ENCODE results near the gene PDILT.
"Not testable (repeated sequence)": the region's sequence is repeated elsewhere in the genome, so short reads cannot be mapped to it uniquely, and the experiment has no call there.

The PDILT gene

GRCh38 chr16:20419093-20419492 is 14.6 kb upstream of the PDILT start:
- ATAC-seq, H3K9me3 Mint-ChIP-seq, H3K27me3 Mint-ChIP-seq, H3K36me3 Mint-ChIP-seq, H3K27ac Mint-ChIP-seq, H3K4me1 Mint-ChIP-seq, H3K4me3 Mint-ChIP-seq: not testable (repeated sequence)

GRCh38 chr16:20415541-20415940 is 11.0 kb upstream of the PDILT start:
- ATAC-seq: no peak
- Mint-ChIP-seq H3K27me3 (peaks cover 9% of the 10 kb centered on the region), H3K4me3 (no peak overlapping the region), H3K27ac (no peak overlapping the region), H3K4me1 (no peaks in the 10 kb centered on the region), H3K36me3 (no peaks in the 10 kb centered on the region), H3K9me3 (no peaks in the 10 kb centered on the region)

- no peaks in the 10 kb centered on the region for H3K36me3 Mint-ChIP-seq
- H3K27ac Mint-ChIP-seq: no peak overlapping the region
- peaks cover 14% of the 10 kb centered on the region for H3K4me1 Mint-ChIP-seq
- peak; percentile 34 for ATAC-seq
- no peaks in the 10 kb centered on the region for H3K9me3 Mint-ChIP-seq
- no peak overlapping the region for H3K4me3 Mint-ChIP-seq
- peaks cover 9% of the 10 kb centered on the region for H3K27me3 Mint-ChIP-seq
Observed at GRCh38 chr16:20411055-20411454, 6.5 kb upstream of the PDILT start.

GRCh38 chr16:20410121-20410723 is 5.7 kb upstream of the PDILT start:
- H3K4me1 Mint-ChIP-seq: peaks cover 14% of the 10 kb centered on the region
- H3K4me3 Mint-ChIP-seq: no peak overlapping the region
- no peaks in the 10 kb centered on the region for H3K9me3 Mint-ChIP-seq
- H3K27me3 Mint-ChIP-seq: peaks cover 9% of the 10 kb centered on the region
- no peaks in the 10 kb centered on the region for H3K36me3 Mint-ChIP-seq
- peak overlapping the region; percentile 92 for H3K27ac Mint-ChIP-seq
- ATAC-seq: peak; percentile 83

- Mint-ChIP-seq H3K9me3 (no peaks in the 10 kb centered on the region), H3K27ac (peak within 1 kb of the TSS; percentile 92), H3K4me3 (peak within 1 kb of the TSS; percentile 47), H3K36me3 (no peaks in the 10 kb centered on the region), H3K4me1 (peaks cover 14% of the 10 kb centered on the region), H3K27me3 (peaks cover 6% of the 10 kb centered on the region)
- peak; percentile 76 for ATAC-seq
Observed at GRCh38 chr16:20409398-20410120, 5.0 kb upstream of the PDILT start, which contains the start of gene ACSM5. ACSM5 (plus strand) TSS chr16:20409534; CDS start chr16:20411485, 1,951 bp downstream.

GRCh38 chr16:20402651-20403050 is 1.9 kb downstream of the PDILT start:
- peaks cover 9% of the 10 kb centered on the region for H3K27me3 Mint-ChIP-seq
- H3K9me3 Mint-ChIP-seq: no peaks in the 10 kb centered on the region
- no peak overlapping the region for H3K27ac Mint-ChIP-seq
- no peaks in the 10 kb centered on the region for H3K36me3 Mint-ChIP-seq
- no peaks in the 10 kb centered on the region for H3K4me1 Mint-ChIP-seq
- no peak overlapping the region for H3K4me3 Mint-ChIP-seq
- ATAC-seq: no peak

GRCh38 chr16:20401475-20402016 is 3.0 kb downstream of the PDILT start:
- H3K36me3 Mint-ChIP-seq: no peaks in the 10 kb centered on the region
- no peak overlapping the region for H3K4me3 Mint-ChIP-seq
- no peaks in the 10 kb centered on the region for H3K4me1 Mint-ChIP-seq
- peaks cover 9% of the 10 kb centered on the region for H3K27me3 Mint-ChIP-seq
- ATAC-seq: no peak
- no peak overlapping the region for H3K27ac Mint-ChIP-seq
- no peaks in the 10 kb centered on the region for H3K9me3 Mint-ChIP-seq

GRCh38 chr16:20401066-20401465 is 3.5 kb downstream of the PDILT start:
- peaks cover 9% of the 10 kb centered on the region for H3K27me3 Mint-ChIP-seq
- H3K27ac Mint-ChIP-seq: no peak overlapping the region
- H3K4me1 Mint-ChIP-seq: no peaks in the 10 kb centered on the region
- no peaks in the 10 kb centered on the region for H3K36me3 Mint-ChIP-seq
- H3K4me3 Mint-ChIP-seq: no peak overlapping the region
- ATAC-seq: no peak
- H3K9me3 Mint-ChIP-seq: no peaks in the 10 kb centered on the region

GRCh38 chr16:20399185-20399584 is 5.4 kb downstream of the PDILT start:
- Mint-ChIP-seq H3K4me3 (no peak overlapping the region), H3K9me3 (no peaks in the 10 kb centered on the region), H3K27me3 (peaks cover 9% of the 10 kb centered on the region), H3K4me1 (no peaks in the 10 kb centered on the region), H3K36me3 (no peaks in the 10 kb centered on the region), H3K27ac (no peak overlapping the region)
- no peak for ATAC-seq

GRCh38 chr16:20398603-20399002 is 5.9 kb downstream of the PDILT start:
- H3K4me3 Mint-ChIP-seq: no peak overlapping the region
- H3K9me3 Mint-ChIP-seq: no peaks in the 10 kb centered on the region
- ATAC-seq: no peak
- no peak overlapping the region for H3K27ac Mint-ChIP-seq
- no peaks in the 10 kb centered on the region for H3K4me1 Mint-ChIP-seq
- H3K27me3 Mint-ChIP-seq: peaks cover 4% of the 10 kb centered on the region
- no peaks in the 10 kb centered on the region for H3K36me3 Mint-ChIP-seq

- H3K4me3 Mint-ChIP-seq: no peak overlapping the region
- no peak overlapping the region for H3K27ac Mint-ChIP-seq
- no peaks in the 10 kb centered on the region for H3K9me3 Mint-ChIP-seq
- H3K4me1 Mint-ChIP-seq: no peaks in the 10 kb centered on the region
- no peaks in the 10 kb centered on the region for H3K27me3 Mint-ChIP-seq
- H3K36me3 Mint-ChIP-seq: no peaks in the 10 kb centered on the region
- no peak for ATAC-seq
Observed at GRCh38 chr16:20397468-20398074, 7.0 kb downstream of the PDILT start.

- Mint-ChIP-seq H3K4me1 (no peaks in the 10 kb centered on the region), H3K27me3 (no peaks in the 10 kb centered on the region), H3K9me3 (no peaks in the 10 kb centered on the region), H3K4me3 (no peak overlapping the region), H3K27ac (no peak overlapping the region), H3K36me3 (no peaks in the 10 kb centered on the region)
- ATAC-seq: no peak
Observed at GRCh38 chr16:20396846-20397467, 7.6 kb downstream of the PDILT start.

GRCh38 chr16:20395946-20396345 is 8.6 kb downstream of the PDILT start:
- ATAC-seq: no peak
- Mint-ChIP-seq H3K4me3 (no peak overlapping the region), H3K27me3 (no peaks in the 10 kb centered on the region), H3K9me3 (no peaks in the 10 kb centered on the region), H3K27ac (no peak overlapping the region), H3K4me1 (no peaks in the 10 kb centered on the region), H3K36me3 (no peaks in the 10 kb centered on the region)

- no peaks in the 10 kb centered on the region for H3K36me3 Mint-ChIP-seq
- no peaks in the 10 kb centered on the region for H3K4me1 Mint-ChIP-seq
- H3K9me3 Mint-ChIP-seq: no peaks in the 10 kb centered on the region
- no peak overlapping the region for H3K4me3 Mint-ChIP-seq
- ATAC-seq: no peak
- no peak overlapping the region for H3K27ac Mint-ChIP-seq
- H3K27me3 Mint-ChIP-seq: no peaks in the 10 kb centered on the region
Observed at GRCh38 chr16:20393801-20394577, 10.5 kb downstream of the PDILT start.

- peaks cover 21% of the 10 kb centered on the region for H3K27me3 Mint-ChIP-seq
- H3K27ac Mint-ChIP-seq: no peak overlapping the region
- no peaks in the 10 kb centered on the region for H3K9me3 Mint-ChIP-seq
- H3K4me1 Mint-ChIP-seq: no peaks in the 10 kb centered on the region
- H3K4me3 Mint-ChIP-seq: no peak overlapping the region
- no peaks in the 10 kb centered on the region for H3K36me3 Mint-ChIP-seq
- ATAC-seq: no peak
Observed at GRCh38 chr16:20391045-20391444, 13.5 kb downstream of the PDILT start.

All from stimulated activated memory B cell treated with anti-CD40 and anti-IgM and Interleukin-4, amounts not matched to agents 10 μg/mL and 1 μg/mL and 100 μg/mL, for 72 hours (primary cell).